HEK293 (cell line): ENCODE results near the gene SMKR1.
A peak's percentile ranks its signal among the peaks of the same experiment; 100 is the strongest.

Source experiments
- CTCF ChIA-PET: fragments of 350-600 bp; formaldehyde crosslinking; extraction: SDS; loops from one replicate; lab custom pipeline; 2021; ENCODE audit warnings: antibody characterized with exemption; lab: Yijun Ruan, JAX
- POLR2A ChIA-PET: fragments of 300-600 bp; formaldehyde crosslinking; extraction: SDS; loops from one replicate; lab custom pipeline; 2020; ENCODE audit warnings: antibody characterized with exemption, inconsistent platforms; lab: Yijun Ruan, JAX
- H3K27ac ChIP-seq: fragments of 200-500 bp; sonication (Bioruptor generic); 2 replicates; pipeline ENCODE4 v1.5.1; 2014; ENCODE audit warnings: low read depth, low read length, control low read depth, inconsistent platforms; ENCODE audit errors: extremely low read depth
- H3K36me3 ChIP-seq, 2 experiments: fragments of 200-500 bp in 1 of 2; sonication (Bioruptor generic) in 1 of 2; 1 replicate in 1 of 2; 2 replicates in 1 of 2; pipeline ENCODE4 v1.5.1; 2014 to 2017; ENCODE audit warnings: inconsistent platforms in 2 of 2, low read length in 2 of 2; ENCODE audit not compliant: control insufficient read depth in 2 of 2, insufficient read depth in 1 of 2
- H3K4me1 ChIP-seq: fragments of 200-500 bp; sonication (Bioruptor generic); 2 replicates; pipeline ENCODE4 v1.5.1; 2014; ENCODE audit warnings: mild to moderate bottlenecking, low read length, inconsistent platforms; ENCODE audit not compliant: control insufficient read depth, insufficient read depth
- H3K4me3 ChIP-seq: 2 replicates; pipeline ENCODE4 v1.5.1; 2011; ENCODE audit warnings: low read depth, mild to moderate bottlenecking, control low read depth, low read length, moderate library complexity
- H3K9me3 ChIP-seq: fragments of 200-500 bp; sonication (Bioruptor generic); 2 replicates; pipeline ENCODE4 v1.5.1; 2014; ENCODE audit warnings: low read depth, low read length, inconsistent platforms; ENCODE audit not compliant: control insufficient read depth, insufficient read depth
- BCL6B ChIP-seq: fragments of 450-650 bp; formaldehyde crosslinking; IDR thresholded peaks from 2 replicates; pipeline ENCODE4 v1.5.1; 2017; ENCODE audit warnings: missing biosample characterization, missing genetic modification characterization
- GLI4 ChIP-seq: fragments of 450-650 bp; formaldehyde crosslinking; IDR thresholded peaks from 2 replicates; pipeline ENCODE4 v1.5.1; 2016; ENCODE audit warnings: missing biosample characterization, missing genetic modification characterization
- HOXA7 ChIP-seq: sonication (generic); formaldehyde crosslinking; IDR thresholded peaks from 2 replicates; pipeline ENCODE4 v1.8.1; 2022; ENCODE audit warnings: missing genetic modification reagents, borderline replicate concordance
- HOXD13 ChIP-seq: sonication (generic); formaldehyde crosslinking; IDR thresholded peaks from 2 replicates; pipeline ENCODE4 v1.8.0; 2022; ENCODE audit warnings: missing genetic modification reagents, borderline replicate concordance
- MZF1 ChIP-seq: fragments of 450-650 bp; formaldehyde crosslinking; IDR thresholded peaks from 2 replicates; pipeline ENCODE4 v1.5.1; 2017; ENCODE audit warnings: missing biosample characterization, missing genetic modification characterization, borderline replicate concordance
- SP7 ChIP-seq: fragments of 450-650 bp; formaldehyde crosslinking; IDR thresholded peaks from 2 replicates; pipeline ENCODE4 v1.5.1; 2016; ENCODE audit warnings: missing biosample characterization, missing genetic modification characterization
- TCF7L2 ChIP-seq: IDR thresholded peaks from 2 replicates; pipeline ENCODE4 v1.6.1; 2011; ENCODE audit warnings: low read depth, mild to moderate bottlenecking, inconsistent platforms, low read length, moderate library complexity, borderline replicate concordance
- ZBTB20 ChIP-seq: fragments of 450-650 bp; formaldehyde crosslinking; IDR thresholded peaks from 2 replicates; pipeline ENCODE4 v1.5.1; 2016; ENCODE audit warnings: missing biosample characterization, missing genetic modification characterization
- ZBTB48 ChIP-seq: fragments of 450-650 bp; formaldehyde crosslinking; IDR thresholded peaks from 2 replicates; pipeline ENCODE4 v1.5.1; 2016; ENCODE audit warnings: missing biosample characterization, missing genetic modification characterization
- ZNF138 ChIP-seq: fragments of 450-650 bp; formaldehyde crosslinking; IDR thresholded peaks from 2 replicates; pipeline ENCODE4 v1.5.1; 2016; ENCODE audit warnings: missing biosample characterization, missing genetic modification characterization, borderline replicate concordance
- ZNF274 ChIP-seq, 2 experiments: fragments of 200-500 bp in 1 of 2; fragments of 450-650 bp in 1 of 2; sonication (Bioruptor generic) in 1 of 2; formaldehyde crosslinking in 1 of 2; IDR thresholded peaks; 2 replicates each; pipeline versions ENCODE4 v1.5.1 to v1.6.1; 2014 to 2016; ENCODE audit warnings: borderline replicate concordance in 1 of 2, inconsistent platforms in 1 of 2, low read length in 1 of 2, missing biosample characterization in 1 of 2, missing genetic modification characterization in 1 of 2
- ZNF280C ChIP-seq: fragments of 450-650 bp; formaldehyde crosslinking; IDR thresholded peaks from 2 replicates; pipeline ENCODE4 v1.5.1; 2016; ENCODE audit warnings: missing biosample characterization, missing genetic modification characterization
- ZNF335 ChIP-seq: fragments of 450-650 bp; formaldehyde crosslinking; conservative IDR thresholded peaks from 2 replicates; pipeline ENCODE4 v1.5.1; 2016; ENCODE audit warnings: missing biosample characterization, missing genetic modification characterization
- ZNF341 ChIP-seq: fragments of 450-650 bp; formaldehyde crosslinking; IDR thresholded peaks from 2 replicates; pipeline ENCODE4; 2016; ENCODE audit warnings: low read depth, missing biosample characterization, missing genetic modification characterization
- ZNF362 ChIP-seq: fragments of 450-650 bp; formaldehyde crosslinking; IDR thresholded peaks from 2 replicates; pipeline ENCODE4 v1.5.1; 2016; ENCODE audit warnings: missing biosample characterization, missing genetic modification characterization
- ZNF513 ChIP-seq: fragments of 450-650 bp; IDR thresholded peaks from 2 replicates; pipeline ENCODE4 v1.5.1; 2018; ENCODE audit warnings: missing biosample characterization, missing genetic modification characterization
- ZNF548 ChIP-seq: fragments of 450-650 bp; formaldehyde crosslinking; IDR thresholded peaks from 2 replicates; pipeline ENCODE4 v1.5.1; 2016; ENCODE audit warnings: missing biosample characterization, missing genetic modification characterization
- ZNF560 ChIP-seq: fragments of 450-650 bp; formaldehyde crosslinking; IDR thresholded peaks from 2 replicates; pipeline ENCODE4 v1.5.1; 2017; ENCODE audit warnings: missing biosample characterization, missing genetic modification characterization, borderline replicate concordance
- ZNF561 ChIP-seq: fragments of 450-650 bp; IDR thresholded peaks from 2 replicates; pipeline ENCODE4 v1.5.1; 2018; ENCODE audit warnings: missing biosample characterization, missing genetic modification characterization, borderline replicate concordance
- ZNF639 ChIP-seq: fragments of 450-650 bp; formaldehyde crosslinking; IDR thresholded peaks from 2 replicates; pipeline ENCODE4 v1.5.1; 2016; ENCODE audit warnings: missing biosample characterization, missing genetic modification characterization
- ZNF654 ChIP-seq: fragments of 450-650 bp; formaldehyde crosslinking; IDR thresholded peaks from 2 replicates; pipeline ENCODE4 v1.5.1; 2016; ENCODE audit warnings: low read depth, missing biosample characterization, missing genetic modification characterization
- ZNF660 ChIP-seq: fragments of 450-650 bp; IDR thresholded peaks from 2 replicates; pipeline ENCODE4 v1.5.1; 2018; ENCODE audit warnings: missing biosample characterization, mild to moderate bottlenecking, missing genetic modification characterization
- ZNF707 ChIP-seq: fragments of 450-650 bp; formaldehyde crosslinking; IDR thresholded peaks from 2 replicates; pipeline ENCODE4 v1.5.1; 2016; ENCODE audit warnings: missing biosample characterization, missing genetic modification characterization
- ZNF837 ChIP-seq: fragments of 450-650 bp; formaldehyde crosslinking; IDR thresholded peaks from 2 replicates; pipeline ENCODE4 v1.5.1; 2016; ENCODE audit warnings: missing biosample characterization, missing genetic modification characterization

SMKR1 gene

GRCh38 chr7:129503725-129504124 lies 1.4 kb downstream of the SMKR1 start:
- H3K36me3 ChIP-seq, result no peaks in the 10 kb centered on the region
- H3K4me3 ChIP-seq, result no peak overlapping the region
- H3K4me1 ChIP-seq, result no peaks in the 10 kb centered on the region
- H3K9me3 ChIP-seq, result no peaks in the 10 kb centered on the region
- ChIA-PET POLR2A (no interaction called here), CTCF (interaction anchor here (0.8 to 1.5 kb wide), 3 partner anchors 9 to 141 kb away, joined by 3 to 7 read pairs (median 4); no protein-coding TSS in a partner anchor)
- TF ChIP-seq SP7, result no peak
- 0 out of 2 replicates have a peak, but pooled peaks have one; percentile 56 for TF ChIP-seq ZNF548 (tag by site-specific recombination)
- H3K27ac ChIP-seq, result no peak overlapping the region

GRCh38 chr7:129512192-129512591 lies 9.9 kb downstream of the SMKR1 start:
- POLR2A ChIA-PET, result no interaction called here
- H3K36me3 ChIP-seq, result no peaks in the 10 kb centered on the region

GRCh38 chr7:129513546-129513945 lies 11.2 kb downstream of the SMKR1 start:
- CTCF ChIA-PET, result no interaction called here
- POLR2A ChIA-PET, result no interaction called here
- H3K36me3 ChIP-seq, result no peaks in the 10 kb centered on the region
- TF ChIP-seq HOXD13 (CRISPR knock-in tag) (no peak), ZNF837 (tag by site-specific recombination) (no peak), ZNF707 (no peak), BCL6B (no peak), ZNF639 (tag by site-specific recombination) (no peak), ZNF560 (tag by site-specific recombination) (no peak), ZNF362 (tag by site-specific recombination) (no peak), ZNF561 (tag by site-specific recombination) (no peak), ZNF341 (tag by site-specific recombination) (no peak)

More at GRCh38 chr7:129512192-129512591, 9.9 kb downstream of the SMKR1 start:
- Histone ChIP-seq H3K4me3 (no peak overlapping the region), H3K4me1 (no peaks in the 10 kb centered on the region), H3K9me3 (no peaks in the 10 kb centered on the region)
- CTCF ChIA-PET, result no interaction called here
- TF ChIP-seq ZBTB20 (tag by site-specific recombination), result no peak
- no peak for TF ChIP-seq HOXA7 (CRISPR knock-in tag)
- no peak for TF ChIP-seq ZNF138 (tag by site-specific recombination)
- no peak for TF ChIP-seq ZNF341 (tag by site-specific recombination)
- TF ChIP-seq ZNF280C, result no peak
- no peak for TF ChIP-seq GLI4 (tag by site-specific recombination)
- TF ChIP-seq ZNF513 (tag by site-specific recombination), result no peak
- TF ChIP-seq SP7, result no peak
- no peak for TF ChIP-seq ZNF548 (tag by site-specific recombination)
- TF ChIP-seq MZF1 (tag by site-specific recombination), result no peak
- TF ChIP-seq ZNF274 (IDR thresholded peaks at IDR 0.05; ENCODE audit: low read length), result no peak
- no peak for TF ChIP-seq ZNF274 (tag by site-specific recombination; IDR thresholded peaks at IDR 0.05; ENCODE audit: borderline replicate concordance)
- TF ChIP-seq ZBTB48, result no peak
- TF ChIP-seq ZNF660 (tag by site-specific recombination), result no peak
- TF ChIP-seq ZNF654 (tag by site-specific recombination), result no peak
- TF ChIP-seq ZNF335 (tag by site-specific recombination), result no peak
- no peak for TF ChIP-seq TCF7L2
- TF ChIP-seq, all 188 proteins: peak for 0
- H3K27ac ChIP-seq, result no peak overlapping the region

More at GRCh38 chr7:129513546-129513945, 11.2 kb downstream of the SMKR1 start:
- no peak overlapping the region for H3K27ac ChIP-seq
- no peaks in the 10 kb centered on the region for H3K9me3 ChIP-seq
- H3K4me3 ChIP-seq, result no peak overlapping the region
- H3K4me1 ChIP-seq, result no peaks in the 10 kb centered on the region
